ENCODE data around the gene UACA.

UACA gene

GRCh38 chr15:70633103-70633831, 130.1 kb downstream of the UACA start:
- peak overlapping the region; percentile 44 for H3K4me2 ChIP-seq (ENCODE audit: low read depth, low read length, poor library complexity, severe bottlenecking)
- no peaks in the 10 kb centered on the region for H4K20me1 ChIP-seq (ENCODE audit: insufficient read depth, low read length, poor library complexity, severe bottlenecking)
- peak overlapping the region; percentile 19 for H3K4me3 ChIP-seq (ENCODE audit: low read length, poor library complexity, severe bottlenecking)
- TF ChIP-seq EZH2phosphoT487 (IDR thresholded peaks at IDR 0.05; ENCODE audit: borderline replicate concordance) (no peak), CTCF (conservative IDR thresholded peaks at IDR 0.05; ENCODE audit: low read length) (no peak)
- H3K9me2 ChIP-seq (replicated peaks; ENCODE audit: low read depth, low read length): no peaks in the 10 kb centered on the region
- no peaks in the 10 kb centered on the region for H3K27me3 ChIP-seq (ENCODE audit: insufficient read depth, low read length, poor library complexity, severe bottlenecking)
- H2AFZ ChIP-seq (ENCODE audit: low read length): peak overlapping the region; percentile 41
- no peaks in the 10 kb centered on the region for H3K36me3 ChIP-seq (ENCODE audit: insufficient read depth, low read length)
- H3K9me3 ChIP-seq (ENCODE audit: insufficient read depth, low read depth, low read length): no peaks in the 10 kb centered on the region
- no peaks in the 10 kb centered on the region for H3K79me2 ChIP-seq (ENCODE audit: insufficient read depth, low read length)
- peaks cover 69% of the 10 kb centered on the region for H3K4me1 ChIP-seq (ENCODE audit: insufficient read depth, low read length, poor library complexity, severe bottlenecking)
- H3K9ac ChIP-seq (ENCODE audit: low read depth, low read length, poor library complexity, severe bottlenecking): peak overlapping the region; percentile 42
- H3F3A ChIP-seq (ENCODE audit: low read depth): peaks cover 4% of the 10 kb centered on the region; the same call in 1 of the 2 replicates

GRCh38 chr15:70632491-70633102, 130.8 kb downstream of the UACA start:
- H3K27me3 ChIP-seq (ENCODE audit: insufficient read depth, low read length, poor library complexity, severe bottlenecking): no peaks in the 10 kb centered on the region

GRCh38 chr15:70632079-70632478, 131.3 kb downstream of the UACA start:
- H3K79me2 ChIP-seq (ENCODE audit: insufficient read depth, low read length): no peaks in the 10 kb centered on the region
- H3K4me1 ChIP-seq (ENCODE audit: insufficient read depth, low read length, poor library complexity, severe bottlenecking): peaks cover 81% of the 10 kb centered on the region
- H4K20me1 ChIP-seq (ENCODE audit: insufficient read depth, low read length, poor library complexity, severe bottlenecking): no peaks in the 10 kb centered on the region
- peak overlapping the region; percentile 19 for H3K4me3 ChIP-seq (ENCODE audit: low read length, poor library complexity, severe bottlenecking)
- H3F3A ChIP-seq (ENCODE audit: low read depth): peaks cover 13% of the 10 kb centered on the region
- no peaks in the 10 kb centered on the region for H3K27me3 ChIP-seq (ENCODE audit: insufficient read depth, low read length, poor library complexity, severe bottlenecking)
- peak overlapping the region; percentile 44 for H3K4me2 ChIP-seq (ENCODE audit: low read depth, low read length, poor library complexity, severe bottlenecking)
- H3K9ac ChIP-seq (ENCODE audit: low read depth, low read length, poor library complexity, severe bottlenecking): peak overlapping the region; percentile 42
- H2AFZ ChIP-seq (ENCODE audit: low read length): peak overlapping the region; percentile 34; the same call in 1 of the 2 replicates
- H3K9me2 ChIP-seq (replicated peaks; ENCODE audit: low read depth, low read length): no peaks in the 10 kb centered on the region
- H3K9me3 ChIP-seq (ENCODE audit: insufficient read depth, low read depth, low read length): no peaks in the 10 kb centered on the region
- H3K36me3 ChIP-seq (ENCODE audit: insufficient read depth, low read length): no peaks in the 10 kb centered on the region
- TF ChIP-seq EZH2phosphoT487 (IDR thresholded peaks at IDR 0.05; ENCODE audit: borderline replicate concordance): no peak
- no peak for TF ChIP-seq CTCF (conservative IDR thresholded peaks at IDR 0.05; ENCODE audit: low read length)

More at GRCh38 chr15:70632491-70633102, 130.8 kb downstream of the UACA start:
- Histone ChIP-seq H3K9me3 (ENCODE audit: insufficient read depth, low read depth, low read length) (no peaks in the 10 kb centered on the region), H3K4me3 (ENCODE audit: low read length, poor library complexity, severe bottlenecking) (peak overlapping the region; percentile 19), H3K36me3 (ENCODE audit: insufficient read depth, low read length) (no peaks in the 10 kb centered on the region), H4K20me1 (ENCODE audit: insufficient read depth, low read length, poor library complexity, severe bottlenecking) (no peaks in the 10 kb centered on the region), H3K79me2 (ENCODE audit: insufficient read depth, low read length) (no peaks in the 10 kb centered on the region), H3K9ac (ENCODE audit: low read depth, low read length, poor library complexity, severe bottlenecking) (peak overlapping the region; percentile 42), H3K4me2 (ENCODE audit: low read depth, low read length, poor library complexity, severe bottlenecking) (peak overlapping the region; percentile 44), H2AFZ (ENCODE audit: low read length) (peak overlapping the region; percentile 41; the same call in 1 of the 2 replicates), H3F3A (ENCODE audit: low read depth) (peaks cover 8% of the 10 kb centered on the region), H3K9me2 (replicated peaks; ENCODE audit: low read depth, low read length) (no peaks in the 10 kb centered on the region), H3K4me1 (ENCODE audit: insufficient read depth, low read length, poor library complexity, severe bottlenecking) (peaks cover 75% of the 10 kb centered on the region)
- TF ChIP-seq EZH2phosphoT487 (IDR thresholded peaks at IDR 0.05; ENCODE audit: borderline replicate concordance) (no peak), CTCF (conservative IDR thresholded peaks at IDR 0.05; ENCODE audit: low read length) (no peak)
